GM10847 (cell line): ENCODE data around the gene TBC1D1.

Source experiments
- POLR2A ChIP-seq: IDR thresholded peaks from 2 replicates; pipeline ENCODE4 v1.6.1; 2011; ENCODE audit not compliant: insufficient read length; ENCODE audit errors: extremely low read depth

TBC1D1 gene

GRCh38 chr4:38145033-38145678 lies 254.3 kb downstream of the TBC1D1 start:
- TF ChIP-seq POLR2A = no peak

GRCh38 chr4:38145741-38146140 lies 254.9 kb downstream of the TBC1D1 start:
- TF ChIP-seq POLR2A = no peak

GRCh38 chr4:38146383-38146782 lies 255.5 kb downstream of the TBC1D1 start:
- no peak for TF ChIP-seq POLR2A

- no peak for TF ChIP-seq POLR2A
Observed at GRCh38 chr4:38149472-38149996, 258.6 kb downstream of the TBC1D1 start.

- TF ChIP-seq POLR2A = no peak
Observed at GRCh38 chr4:38149997-38150671, 259.2 kb downstream of the TBC1D1 start.

- no peak for TF ChIP-seq POLR2A
Observed at GRCh38 chr4:38150766-38151165, 259.9 kb downstream of the TBC1D1 start.

- no peak for TF ChIP-seq POLR2A
Observed at GRCh38 chr4:38151873-38152272, 261.0 kb downstream of the TBC1D1 start.

- TF ChIP-seq POLR2A = no peak
Observed at GRCh38 chr4:38152305-38152704, 261.4 kb downstream of the TBC1D1 start.

GRCh38 chr4:38152721-38153386 lies 262.0 kb downstream of the TBC1D1 start:
- no peak for TF ChIP-seq POLR2A

GRCh38 chr4:38153387-38153760 lies 262.5 kb downstream of the TBC1D1 start:
- no peak for TF ChIP-seq POLR2A

- TF ChIP-seq POLR2A = no peak
Observed at GRCh38 chr4:38154252-38154651, 263.4 kb downstream of the TBC1D1 start.

- TF ChIP-seq POLR2A = no peak
Observed at GRCh38 chr4:38154681-38155588, 264.1 kb downstream of the TBC1D1 start.

- TF ChIP-seq POLR2A = no peak
Observed at GRCh38 chr4:38155589-38156294, 264.9 kb downstream of the TBC1D1 start.

GRCh38 chr4:38157592-38157991 lies 266.7 kb downstream of the TBC1D1 start:
- no peak for TF ChIP-seq POLR2A

- no peak for TF ChIP-seq POLR2A
Observed at GRCh38 chr4:38160487-38161207, 269.8 kb downstream of the TBC1D1 start.
